GM21528 (cell line): ENCODE data around the gene TRIM56.
"Not testable (repeated sequence)": the region's sequence is repeated elsewhere in the genome, so short reads cannot be mapped to it uniquely, and the experiment has no call there.

Experiments
- ATAC-seq: cut with Tn5 transposase; IDR thresholded peaks from one replicate; pipeline ENCODE4 v1.9.1; 2021; ENCODE audit warnings: mild to moderate bottlenecking, moderate library complexity; ENCODE audit not compliant: unreplicated experiment, low FRiP score

TRIM56 gene

GRCh38 chr7:101089876-101090275, 4.6 kb downstream of the TRIM56 start:
- ATAC-seq, result no peak

GRCh38 chr7:101092266-101092905, 7.1 kb downstream of the TRIM56 start:
- not testable (repeated sequence) for ATAC-seq

- ATAC-seq, result no peak
Observed at GRCh38 chr7:101093906-101094305, 8.6 kb downstream of the TRIM56 start.

GRCh38 chr7:101094376-101094775, 9.1 kb downstream of the TRIM56 start:
- no peak for ATAC-seq

GRCh38 chr7:101094791-101095375, 9.6 kb downstream of the TRIM56 start:
- no peak for ATAC-seq

- no peak for ATAC-seq
Observed at GRCh38 chr7:101096331-101096956, 11.2 kb downstream of the TRIM56 start.

GRCh38 chr7:101096957-101097347, 11.7 kb downstream of the TRIM56 start:
- no peak for ATAC-seq

GRCh38 chr7:101097561-101097960, 12.3 kb downstream of the TRIM56 start:
- no peak for ATAC-seq

- no peak for ATAC-seq
Observed at GRCh38 chr7:101099969-101100781, 14.9 kb downstream of the TRIM56 start.

GRCh38 chr7:101100858-101101847, 15.9 kb downstream of the TRIM56 start:
- no peak for ATAC-seq

- ATAC-seq, result no peak
Observed at GRCh38 chr7:101102026-101102425, 16.7 kb downstream of the TRIM56 start.

GRCh38 chr7:101103701-101104100, 18.4 kb downstream of the TRIM56 start:
- not testable (repeated sequence) for ATAC-seq

GRCh38 chr7:101104193-101104713, 19.0 kb downstream of the TRIM56 start:
- ATAC-seq, result no peak

GRCh38 chr7:101104799-101105198, 19.5 kb downstream of the TRIM56 start:
- no peak for ATAC-seq

GRCh38 chr7:101105248-101105647, 20.0 kb downstream of the TRIM56 start:
- not testable (repeated sequence) for ATAC-seq

- no peak for ATAC-seq
Observed at GRCh38 chr7:101106386-101106785, 21.1 kb downstream of the TRIM56 start.

GRCh38 chr7:101108330-101108857, 23.1 kb downstream of the TRIM56 start:
- no peak for ATAC-seq

GRCh38 chr7:101108961-101109360, 23.7 kb downstream of the TRIM56 start:
- no peak for ATAC-seq

- ATAC-seq, result no peak
Observed at GRCh38 chr7:101109368-101109767, 24.1 kb downstream of the TRIM56 start.
